ENCODE data around the gene FAS. TPM values are rescaled to one million over a fixed set of nuclear protein-coding genes. Genes with fewer than 3 reads are reported as not detected.

Gene FAS
- total RNA-seq, 1 donor from 2014 or later: 9.2 TPM

DNA sequence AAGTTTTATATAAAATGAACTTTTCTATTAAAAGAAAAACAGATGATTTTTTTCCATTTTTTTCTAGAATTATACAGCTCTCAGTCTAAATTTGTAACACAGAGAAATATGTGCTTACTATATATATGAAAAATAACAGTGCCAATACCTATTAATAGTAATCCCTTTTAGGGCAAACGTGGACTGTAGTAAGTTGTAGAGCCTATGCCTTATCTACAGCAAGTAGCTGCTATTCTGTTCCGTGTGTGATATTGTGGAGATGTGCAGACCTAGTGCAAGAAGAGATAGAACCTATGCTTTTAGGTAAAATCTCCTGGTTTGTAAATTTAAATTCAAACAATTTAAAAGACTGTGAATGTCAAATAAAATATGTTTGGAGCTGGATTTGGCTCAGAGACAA is 72.9 kb downstream of the FAS start:
- Mint-ChIP-seq H3K27ac (no peak overlapping the region), H3K4me3 (no peak overlapping the region), H3K4me1 (ENCODE audit: unreplicated experiment) (peaks cover 4% of the 10 kb centered on the region), H3K36me3 (no peaks in the 10 kb centered on the region), H3K9me3 (no peaks in the 10 kb centered on the region), H3K27me3 (peaks cover 3% of the 10 kb centered on the region)
- TF ChIP-seq, protein P1, sequence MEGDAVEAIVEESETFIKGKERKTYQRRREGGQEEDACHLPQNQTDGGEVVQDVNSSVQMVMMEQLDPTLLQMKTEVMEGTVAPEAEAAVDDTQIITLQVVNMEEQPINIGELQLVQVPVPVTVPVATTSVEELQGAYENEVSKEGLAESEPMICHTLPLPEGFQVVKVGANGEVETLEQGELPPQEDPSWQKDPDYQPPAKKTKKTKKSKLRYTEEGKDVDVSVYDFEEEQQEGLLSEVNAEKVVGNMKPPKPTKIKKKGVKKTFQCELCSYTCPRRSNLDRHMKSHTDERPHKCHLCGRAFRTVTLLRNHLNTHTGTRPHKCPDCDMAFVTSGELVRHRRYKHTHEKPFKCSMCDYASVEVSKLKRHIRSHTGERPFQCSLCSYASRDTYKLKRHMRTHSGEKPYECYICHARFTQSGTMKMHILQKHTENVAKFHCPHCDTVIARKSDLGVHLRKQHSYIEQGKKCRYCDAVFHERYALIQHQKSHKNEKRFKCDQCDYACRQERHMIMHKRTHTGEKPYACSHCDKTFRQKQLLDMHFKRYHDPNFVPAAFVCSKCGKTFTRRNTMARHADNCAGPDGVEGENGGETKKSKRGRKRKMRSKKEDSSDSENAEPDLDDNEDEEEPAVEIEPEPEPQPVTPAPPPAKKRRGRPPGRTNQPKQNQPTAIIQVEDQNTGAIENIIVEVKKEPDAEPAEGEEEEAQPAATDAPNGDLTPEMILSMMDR (conservative IDR thresholded peaks at IDR 0.05): no peak
- no peak for DNase-seq (ENCODE audit: extremely low spot score, unreplicated experiment)

DNA sequence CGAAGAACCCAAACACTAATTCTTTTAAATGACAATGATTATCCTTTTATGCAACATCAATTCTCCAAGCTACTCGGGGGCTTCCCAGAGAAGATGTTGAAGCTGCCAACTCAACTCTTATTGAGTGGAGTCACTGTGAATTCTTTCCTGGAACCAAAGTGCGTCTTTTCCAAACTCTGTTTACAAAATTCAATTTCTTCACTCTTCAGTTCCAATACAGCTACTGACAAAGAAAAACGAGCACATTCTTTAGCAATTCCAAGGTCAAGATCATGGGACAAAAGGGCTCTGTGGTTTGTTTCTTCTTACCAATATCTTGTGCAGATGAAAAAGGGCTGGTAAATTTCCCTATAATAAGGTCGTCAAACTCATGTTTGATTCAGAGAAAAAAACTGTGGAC is 74.2 kb downstream of the FAS start:
- no peak overlapping the region for H3K4me3 Mint-ChIP-seq
- H3K27ac Mint-ChIP-seq: no peak overlapping the region
- DNase-seq (ENCODE audit: extremely low spot score, unreplicated experiment): no peak
- H3K36me3 Mint-ChIP-seq: no peaks in the 10 kb centered on the region
- no peaks in the 10 kb centered on the region for H3K9me3 Mint-ChIP-seq
- TF ChIP-seq, protein P1 (conservative IDR thresholded peaks at IDR 0.05): no peak
- H3K4me1 Mint-ChIP-seq (ENCODE audit: unreplicated experiment): peaks cover 4% of the 10 kb centered on the region
- peaks cover 3% of the 10 kb centered on the region for H3K27me3 Mint-ChIP-seq

Small RNA genes within 50 kb of the gene (microRNA-seq; reads per million reads assigned to microRNA genes)
- gene MIR4679-1 (not detected), gene MIR4679-2 (not detected)

Other genes with a start within 250 kb of the FAS start
- gene LIPN, start 230.8 kb upstream of the FAS start, total RNA-seq (ENCODE audit: low replicate concordance): 0.24 and 1.5 TPM in 2 replicates
- gene LIPM, start 188.1 kb upstream of the FAS start, total RNA-seq (ENCODE audit: low replicate concordance): 0.38 TPM in 1 of 2 replicates, not detected in the other
- 2.9 and 8.4 TPM in 2 replicates for gene ANKRD22, start 139.0 kb upstream of the FAS start, total RNA-seq (ENCODE audit: low replicate concordance)
- 5.9 and 8.4 TPM in 2 replicates for gene STAMBPL1, start 110.6 kb upstream of the FAS start, total RNA-seq (ENCODE audit: low replicate concordance)
- gene ACTA2, start 38.0 kb upstream of the FAS start, total RNA-seq (ENCODE audit: low replicate concordance): 38.1 and 76.5 TPM in 2 replicates
- gene CH25H, start 216.5 kb downstream of the FAS start, total RNA-seq (ENCODE audit: low replicate concordance): 0.43 and 0.70 TPM in 2 replicates

Data from type B pancreatic cell (in vitro differentiated cells).